ENCODE measurements around the gene XPO4.
"Not testable (repeated sequence)": the region's sequence is repeated elsewhere in the genome, so short reads cannot be mapped to it uniquely, and the experiment has no call there.

XPO4 gene

DNA sequence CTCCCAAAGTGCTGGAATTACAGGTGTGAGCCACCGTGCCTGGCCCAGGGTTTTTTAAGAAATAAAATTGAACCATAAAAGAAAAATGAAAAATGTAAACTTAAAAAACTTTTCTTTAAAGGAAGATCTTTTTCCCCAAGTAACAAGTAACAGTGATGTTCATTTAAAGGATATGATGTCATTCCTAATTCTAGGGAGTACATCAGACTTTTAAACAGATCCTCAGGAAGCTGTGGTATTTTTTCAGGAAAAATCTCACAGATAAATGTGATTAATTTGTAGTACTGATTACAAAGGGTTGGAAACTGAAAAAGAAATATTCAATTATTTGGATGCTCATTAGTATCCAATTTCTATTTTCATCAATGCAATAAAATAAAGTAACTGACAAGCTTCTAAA lies 114.2 kb downstream of the XPO4 start:
- FAIRE-seq (no peak), DNase-seq (ENCODE audit: low spot score) (no peak)

DNA sequence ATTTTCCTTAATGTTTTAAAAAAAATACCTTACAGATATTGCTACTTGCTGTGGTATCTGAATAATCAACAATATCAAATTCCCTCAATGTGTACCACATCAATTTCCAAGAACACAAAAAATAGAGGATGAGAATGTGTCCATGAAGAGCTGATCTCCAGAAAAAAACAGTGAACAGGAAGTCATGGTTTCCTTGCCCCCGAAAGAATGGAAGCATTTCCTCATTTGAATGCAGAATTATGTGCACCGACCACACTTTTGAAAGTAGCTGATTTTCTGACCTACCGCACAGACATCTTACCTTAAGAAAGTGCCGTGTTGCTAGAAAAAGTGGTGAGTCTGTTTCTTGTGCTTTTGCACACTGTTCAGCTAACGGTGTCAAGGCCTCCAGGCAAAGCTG lies 115.4 kb downstream of the XPO4 start:
- FAIRE-seq: no peak

DNA sequence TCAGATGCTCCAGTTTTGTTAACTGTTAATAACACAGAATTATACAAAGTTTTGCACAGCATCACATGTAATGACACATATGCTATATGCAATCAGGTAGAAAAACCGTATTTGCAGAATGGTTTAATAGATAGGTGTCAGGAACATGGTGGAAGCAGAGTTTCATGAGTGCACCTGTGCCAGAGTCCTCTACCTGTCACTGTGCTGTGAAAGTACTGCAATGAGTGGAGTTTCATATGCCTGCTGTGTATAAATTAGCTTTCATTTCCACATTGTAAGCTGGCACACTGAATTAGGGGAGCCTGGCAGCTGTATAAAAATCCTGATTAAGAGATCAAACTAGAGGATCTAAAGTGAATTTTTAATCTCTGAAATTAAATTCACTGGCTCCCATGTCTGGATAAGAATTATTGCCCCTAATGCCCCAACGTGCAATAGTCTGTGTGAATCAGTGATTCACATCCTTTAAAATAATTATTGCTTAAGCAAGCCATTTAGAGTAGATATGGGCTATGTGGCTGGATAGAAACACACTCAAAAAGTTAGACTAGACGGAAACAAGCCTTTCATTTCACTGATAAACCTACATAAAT lies 120.3 kb downstream of the XPO4 start:
- DNase-seq (ENCODE audit: low spot score) (no peak), FAIRE-seq (no peak)

More for the DNA sequence above, 115.4 kb downstream of the XPO4 start:
- DNase-seq (ENCODE audit: low spot score): no peak

DNA sequence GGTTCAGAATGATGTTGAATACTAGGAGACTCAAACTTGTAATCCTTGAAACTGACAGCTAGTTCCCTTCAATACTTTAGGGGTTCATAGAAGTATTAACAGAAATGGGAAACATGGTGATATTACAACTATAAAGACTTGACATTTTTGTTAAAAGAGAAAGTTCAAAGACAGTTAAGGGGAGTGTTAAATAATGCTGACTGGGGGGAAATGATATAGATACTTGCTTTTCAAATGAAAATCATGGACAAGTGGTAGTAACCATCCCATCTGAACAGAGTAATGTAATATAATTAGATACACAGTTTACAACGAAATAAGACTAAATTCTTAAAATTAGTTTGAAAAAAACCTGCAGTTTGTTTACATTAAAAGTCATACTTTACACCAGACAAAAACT lies 122.2 kb downstream of the XPO4 start:
- FAIRE-seq (no peak), DNase-seq (ENCODE audit: low spot score) (no peak)

DNA sequence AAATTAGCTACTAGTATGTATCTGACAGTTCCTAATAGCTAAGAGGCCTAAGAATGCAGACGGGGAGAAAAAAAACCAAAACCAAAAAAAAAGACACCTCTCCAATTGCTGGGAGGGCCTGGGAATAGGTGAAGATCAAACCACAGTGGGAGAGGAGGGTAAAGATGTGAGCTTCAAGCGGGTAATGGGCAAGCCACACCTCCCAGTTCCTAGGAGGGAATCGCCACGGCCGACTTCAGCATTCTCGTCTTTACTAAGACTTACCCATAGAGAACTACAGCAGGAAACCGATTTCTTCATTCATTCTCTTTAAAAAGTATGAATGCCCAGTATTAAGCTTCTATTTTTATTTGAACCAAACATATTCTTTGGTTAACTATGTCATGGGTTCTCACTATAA lies 123.1 kb downstream of the XPO4 start:
- FAIRE-seq (no peak), DNase-seq (ENCODE audit: low spot score) (no peak)

DNA sequence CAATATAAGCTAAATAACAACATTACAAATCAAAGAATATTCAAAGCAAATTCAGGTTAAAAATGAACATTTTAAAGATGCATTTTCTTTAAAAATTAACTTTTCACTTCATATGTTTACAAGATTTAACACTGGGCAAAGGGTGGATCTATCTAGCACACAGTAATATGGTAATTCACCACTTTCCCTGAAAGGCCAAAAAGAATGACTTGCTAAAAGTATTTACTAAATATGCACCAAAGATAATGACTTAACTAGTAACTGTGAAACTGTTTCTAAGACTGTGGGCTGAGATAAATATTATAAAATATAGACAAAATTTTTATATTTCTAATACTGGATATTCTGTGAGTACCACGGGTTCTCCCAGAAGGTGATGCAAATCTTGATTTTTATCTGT lies 124.2 kb downstream of the XPO4 start:
- FAIRE-seq: no peak
- no peak for DNase-seq (ENCODE audit: low spot score)

DNA sequence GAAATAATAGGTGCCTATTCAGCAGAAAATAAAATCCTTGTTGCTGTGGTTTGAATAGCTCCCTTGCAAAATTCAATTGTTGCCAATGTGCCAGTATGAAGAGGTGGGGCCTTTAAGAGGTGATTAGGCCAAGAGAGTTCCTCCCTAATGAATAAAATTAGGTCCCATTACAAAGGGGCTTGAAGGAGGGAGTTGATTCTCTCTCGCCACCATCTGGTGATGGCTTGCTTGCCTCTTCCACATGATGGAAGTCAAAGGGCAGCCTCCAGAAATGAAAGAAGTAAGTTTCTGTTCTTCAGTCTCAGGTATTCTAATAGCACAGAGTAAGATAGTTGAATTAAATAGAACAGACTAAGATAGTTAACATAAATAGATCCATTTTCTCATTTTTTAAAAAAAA lies 125.8 kb downstream of the XPO4 start:
- FAIRE-seq (no peak), DNase-seq (ENCODE audit: low spot score) (no peak)

DNA sequence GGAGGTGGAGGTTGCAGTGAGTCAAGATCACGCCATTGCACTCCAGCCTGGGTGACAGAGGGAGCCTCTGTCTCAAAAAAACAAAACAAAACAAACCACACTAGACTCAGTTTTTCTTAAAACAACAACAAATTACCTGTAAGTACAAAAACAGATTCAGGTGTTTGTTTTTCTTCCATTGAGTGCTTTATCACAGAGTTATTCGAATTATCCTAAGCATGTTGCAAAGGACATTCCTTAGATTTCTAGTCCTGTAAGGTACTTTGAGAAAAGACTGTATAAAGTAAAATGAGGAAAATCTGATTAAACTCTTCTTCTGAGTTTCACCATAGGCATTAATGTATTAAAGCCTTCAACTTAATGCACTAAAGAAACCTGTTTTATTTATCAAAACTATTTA lies 126.6 kb downstream of the XPO4 start:
- FAIRE-seq (no peak), DNase-seq (ENCODE audit: low spot score) (no peak)

DNA sequence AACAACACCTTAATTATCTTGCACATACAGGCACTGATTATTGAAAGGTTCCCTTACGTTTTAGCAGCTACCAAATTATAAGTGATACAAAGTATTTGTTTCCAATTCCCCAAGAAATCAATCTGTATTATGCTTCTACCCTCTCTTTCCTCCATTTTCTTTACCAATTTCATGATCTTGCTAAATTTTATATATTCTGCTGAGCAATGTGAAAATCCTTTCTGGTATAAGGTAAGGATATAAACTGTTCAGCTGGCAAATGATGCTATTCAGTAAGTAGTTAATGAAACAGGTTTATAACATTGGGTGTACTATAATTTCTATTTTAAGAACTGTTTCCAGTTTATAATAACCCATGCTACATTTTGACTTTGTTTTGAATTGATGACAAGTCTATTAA lies 127.8 kb downstream of the XPO4 start:
- FAIRE-seq (no peak), DNase-seq (ENCODE audit: low spot score) (no peak)

DNA sequence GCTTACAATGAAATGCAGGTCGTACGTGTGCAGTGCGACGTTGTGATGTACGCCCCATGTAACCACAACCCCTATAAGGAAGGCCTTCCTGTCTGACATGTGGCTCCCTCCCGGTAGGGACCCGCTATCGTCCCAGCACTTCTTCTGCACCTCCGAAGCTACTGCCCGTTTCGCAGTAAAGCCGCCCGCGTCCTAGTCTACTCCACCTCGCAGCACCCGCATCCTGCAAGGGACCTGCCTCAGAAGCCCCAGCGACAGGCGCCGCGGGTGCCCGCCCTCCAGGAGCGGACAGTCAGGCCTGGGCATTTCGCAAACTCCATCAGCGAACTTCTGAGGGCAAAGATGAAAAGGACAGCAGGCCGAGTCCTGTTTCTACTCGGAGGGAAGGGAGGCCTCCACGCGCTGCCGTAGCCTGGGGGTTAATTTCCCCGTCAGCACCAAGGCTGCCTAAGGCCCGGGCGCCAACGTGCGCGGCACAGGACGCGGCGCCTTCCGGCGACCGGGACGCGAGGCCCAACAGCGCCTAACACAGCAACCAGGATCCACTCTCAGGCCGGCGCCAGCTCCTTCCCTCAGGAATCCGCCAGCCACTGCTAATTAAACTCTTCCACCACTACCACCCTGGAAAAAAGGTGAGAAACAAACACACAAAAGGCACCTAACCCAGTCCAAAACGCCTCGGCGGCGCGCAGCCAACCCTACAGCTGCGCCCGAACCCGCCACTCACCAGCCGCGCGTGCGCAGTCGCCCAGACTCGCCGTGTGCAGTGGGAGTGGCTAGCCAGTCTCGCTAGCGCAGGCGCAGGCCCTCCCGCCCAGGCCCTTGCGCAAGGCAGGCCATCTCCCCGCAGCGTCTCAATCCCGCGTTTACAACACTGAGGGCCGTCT lies 129.1 kb downstream of the XPO4 start, which contains the start of gene EEF1AKMT1:
Gene EEF1AKMT1 (minus strand): TSS at position 768 of the 887 bp plus-strand sequence. CDS start 16,363 bp downstream, outside the sequence.
- DNase-seq (ENCODE audit: low spot score) (peak; percentile 81), FAIRE-seq (no peak)

DNA sequence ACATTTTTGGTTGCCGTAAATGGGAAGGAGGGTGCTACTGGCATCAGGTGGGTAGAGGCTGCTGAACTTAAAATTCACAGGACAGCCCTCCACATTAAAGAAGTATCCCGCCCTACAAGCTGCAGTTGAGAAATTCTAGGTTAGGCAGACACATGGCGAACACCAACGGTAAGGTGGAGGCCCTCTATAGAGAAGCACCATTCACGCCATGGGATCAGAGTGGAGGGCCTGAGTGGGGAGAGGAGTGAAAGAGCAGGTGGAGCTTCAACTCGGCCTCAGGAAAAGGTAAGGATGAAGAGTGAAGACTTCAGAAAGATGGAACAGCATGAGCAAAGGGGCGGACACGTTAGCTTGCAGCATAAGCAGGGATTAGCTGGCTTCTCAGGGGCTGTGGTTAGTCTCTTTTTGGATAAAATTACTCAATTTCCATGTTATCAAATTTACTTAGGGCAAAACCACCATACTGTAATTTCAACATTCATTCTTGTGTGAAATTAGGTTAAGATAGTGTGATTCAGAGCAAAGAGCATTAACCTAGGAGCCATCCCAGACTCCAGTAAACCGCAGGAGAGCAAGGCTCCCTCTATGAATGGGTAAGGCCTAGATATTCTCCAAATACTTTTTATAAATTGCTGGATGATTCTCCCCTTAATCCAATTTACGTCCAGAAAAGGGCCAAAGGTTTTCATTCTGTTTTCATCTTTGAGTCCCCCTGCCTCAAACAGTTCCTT lies 130.0 kb downstream of the XPO4 start:
- DNase-seq (ENCODE audit: low spot score) (no peak), FAIRE-seq (no peak)

DNA sequence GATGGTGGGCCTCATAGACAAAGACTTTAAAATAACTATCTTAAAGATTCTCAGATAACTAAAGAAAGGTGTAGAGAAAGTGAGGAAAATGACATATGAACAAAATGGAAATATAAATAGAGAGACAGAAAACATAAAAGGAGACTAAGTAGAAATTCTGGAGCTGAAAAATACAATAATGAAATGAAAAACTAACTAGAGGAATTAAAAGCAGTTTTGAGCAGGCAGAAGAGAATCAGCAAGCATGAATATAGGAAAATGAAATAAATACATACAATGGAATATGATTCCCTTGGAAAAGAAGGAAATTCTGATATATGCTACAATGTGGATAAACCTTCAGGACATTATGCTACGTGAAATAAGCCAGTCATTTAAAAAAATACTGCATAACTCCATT lies 132.7 kb downstream of the XPO4 start:
- FAIRE-seq (no peak), DNase-seq (ENCODE audit: low spot score) (no peak)

DNA sequence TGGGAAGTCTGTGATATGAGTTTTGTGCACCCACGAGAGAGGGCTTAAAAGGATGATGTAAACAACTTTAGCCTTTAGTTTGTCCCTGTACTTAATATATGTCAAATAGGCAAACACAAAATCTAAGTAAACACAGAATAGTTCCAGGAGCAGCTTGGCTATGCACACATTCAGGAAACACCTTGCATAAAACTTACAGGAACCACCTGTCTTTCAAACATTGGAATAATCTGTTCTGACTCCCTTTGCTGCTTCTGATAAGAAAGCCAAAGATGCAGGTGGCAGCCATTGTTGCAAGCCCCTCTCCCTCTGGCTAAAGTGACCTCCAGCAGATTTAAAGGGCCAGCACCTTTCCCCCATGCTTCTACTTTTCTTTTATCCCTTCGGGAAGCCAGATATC lies 133.5 kb downstream of the XPO4 start:
- DNase-seq (ENCODE audit: low spot score) (no peak), FAIRE-seq (no peak)

DNA sequence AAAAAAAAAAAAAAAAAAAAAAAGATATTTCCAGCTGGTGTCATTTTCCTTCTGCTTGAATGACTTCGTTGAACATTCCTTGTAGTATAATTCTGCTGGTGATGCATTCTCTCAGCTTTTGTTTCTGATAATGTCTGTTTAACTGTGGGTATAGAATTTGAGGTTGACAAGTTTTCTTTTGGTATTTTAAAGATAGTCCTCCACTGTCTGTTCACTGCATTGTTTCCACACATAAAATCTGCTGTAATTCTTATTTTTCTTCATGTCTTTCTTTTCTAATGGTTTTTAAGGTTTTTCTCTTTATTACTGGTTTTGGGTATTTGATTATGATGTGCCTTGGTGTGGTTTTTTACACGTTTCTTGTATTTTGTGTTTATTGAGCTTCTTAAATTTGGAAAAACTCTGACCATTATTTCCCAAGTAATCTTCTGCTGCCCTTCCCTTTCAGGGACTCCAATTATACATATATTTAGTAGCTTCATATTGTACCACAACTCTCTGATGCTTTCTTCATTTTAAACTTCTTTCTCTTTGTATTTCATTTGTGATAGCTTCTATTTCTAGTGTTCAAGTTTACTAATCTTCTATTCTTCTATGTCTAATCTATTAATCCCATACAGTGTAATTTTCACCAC lies 135.1 kb downstream of the XPO4 start:
- FAIRE-seq: no peak
- no peak for DNase-seq (ENCODE audit: low spot score)

DNA sequence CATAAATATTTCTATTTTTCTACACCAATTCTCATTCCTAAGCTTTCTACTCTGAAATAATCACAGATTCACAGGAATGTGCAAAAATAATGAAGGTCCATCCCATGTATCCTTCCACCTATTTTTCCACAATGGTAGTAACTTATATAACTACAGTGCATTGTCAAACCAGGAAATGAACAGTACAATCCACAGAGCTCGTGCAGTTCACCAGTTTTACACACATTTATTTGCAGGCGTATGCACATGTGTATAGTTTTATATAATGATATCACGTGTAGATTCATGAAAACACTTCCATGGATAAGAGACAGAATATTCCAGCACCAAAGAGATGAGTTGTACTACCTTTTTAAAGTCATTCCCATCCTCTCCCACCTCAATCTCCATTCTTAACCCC lies 141.7 kb downstream of the XPO4 start:
- FAIRE-seq (no peak), DNase-seq (ENCODE audit: low spot score) (no peak)

DNA sequence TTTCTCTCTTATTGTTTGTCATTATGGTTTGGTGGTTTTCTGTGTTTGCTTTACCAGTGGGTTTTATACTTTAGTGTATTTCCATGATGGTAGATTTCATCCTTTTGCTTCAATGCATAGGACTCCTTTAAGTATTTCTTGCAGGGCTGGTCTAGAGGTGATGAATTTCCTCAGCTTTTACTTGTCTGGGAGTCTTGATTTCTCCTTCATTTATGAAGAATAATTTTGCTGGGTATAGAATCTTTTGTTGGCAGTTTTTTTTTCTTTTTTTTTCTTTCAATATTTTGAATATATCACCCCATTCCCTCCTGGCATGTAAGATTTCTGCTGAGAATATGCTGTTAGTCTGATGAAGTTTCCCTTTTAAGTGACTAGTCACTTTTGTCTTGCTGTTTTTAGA lies 148.5 kb downstream of the XPO4 start:
- no peak for FAIRE-seq

DNA sequence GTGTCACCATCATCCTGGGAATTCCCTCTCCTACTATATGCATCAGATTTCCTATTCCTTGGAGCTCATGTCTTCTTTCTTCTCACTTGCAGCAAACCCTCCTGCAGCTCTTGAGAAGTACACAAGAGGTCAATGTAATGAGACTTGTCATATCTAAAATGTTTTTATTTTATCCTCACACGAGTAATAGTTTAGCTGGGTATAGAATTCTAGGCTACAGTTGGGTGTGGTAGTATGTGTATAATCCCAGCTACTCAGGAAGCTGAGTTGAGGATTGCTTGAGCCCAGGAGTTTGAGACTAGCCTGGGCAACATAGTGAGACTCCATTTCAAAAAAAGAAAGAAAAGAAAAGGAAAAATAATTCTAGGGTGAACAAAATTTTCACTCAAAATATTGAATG lies 153.2 kb downstream of the XPO4 start:
- DNase-seq (ENCODE audit: low spot score): no peak
- FAIRE-seq: no peak

More for the DNA sequence above, 148.5 kb downstream of the XPO4 start:
- no peak for DNase-seq (ENCODE audit: low spot score)

DNA sequence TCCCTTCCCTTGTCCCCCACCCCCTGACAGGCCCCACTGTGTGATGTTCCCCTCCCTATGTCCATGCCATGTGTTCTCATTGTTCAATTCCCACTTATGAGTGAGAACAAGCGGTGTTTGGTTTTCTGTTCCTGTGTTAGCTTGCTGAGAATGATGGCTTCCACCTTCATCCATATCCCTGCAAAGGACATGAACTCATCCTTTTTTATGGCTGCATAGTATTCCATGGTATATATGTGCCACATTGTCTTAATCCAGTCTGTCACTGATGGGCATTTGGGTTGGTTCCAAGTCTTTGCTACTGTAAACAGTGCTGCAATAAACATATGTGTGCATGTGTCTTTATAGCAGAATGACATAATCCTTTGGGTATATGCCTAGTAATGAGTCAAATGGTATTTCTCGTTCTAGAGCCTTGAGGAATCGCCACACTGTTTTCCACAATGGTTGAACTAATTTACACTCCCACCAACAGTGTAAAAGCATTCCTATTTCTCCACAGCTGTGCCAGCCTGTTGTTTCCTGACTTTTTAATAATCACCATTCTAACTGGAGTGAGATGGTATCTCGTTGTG lies 158.6 kb downstream of the XPO4 start:
- not testable (repeated sequence) for FAIRE-seq; DNase-seq (ENCODE audit: low spot score)

DNA sequence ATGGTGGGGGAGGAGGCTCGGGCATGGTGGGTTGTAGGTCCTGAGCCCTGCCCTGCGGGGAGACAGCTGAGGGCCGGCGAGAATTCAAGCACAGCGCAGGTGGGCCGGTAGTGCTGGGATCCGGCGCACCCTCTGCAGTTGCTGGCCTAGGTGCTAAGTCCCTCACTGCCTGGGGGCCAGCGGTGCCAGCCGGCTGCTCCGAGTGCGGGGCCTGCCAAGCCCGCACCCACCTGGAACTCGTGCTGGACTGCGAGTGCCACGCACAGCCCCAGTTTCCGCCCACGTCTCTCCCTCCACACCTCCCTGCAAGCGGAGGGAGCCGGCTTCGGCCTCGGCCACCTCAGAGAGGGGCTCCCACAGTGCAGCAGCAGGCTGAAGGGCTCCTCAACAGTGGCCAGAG lies 162.5 kb downstream of the XPO4 start:
- no peak for FAIRE-seq
- DNase-seq (ENCODE audit: low spot score): no peak

DNA sequence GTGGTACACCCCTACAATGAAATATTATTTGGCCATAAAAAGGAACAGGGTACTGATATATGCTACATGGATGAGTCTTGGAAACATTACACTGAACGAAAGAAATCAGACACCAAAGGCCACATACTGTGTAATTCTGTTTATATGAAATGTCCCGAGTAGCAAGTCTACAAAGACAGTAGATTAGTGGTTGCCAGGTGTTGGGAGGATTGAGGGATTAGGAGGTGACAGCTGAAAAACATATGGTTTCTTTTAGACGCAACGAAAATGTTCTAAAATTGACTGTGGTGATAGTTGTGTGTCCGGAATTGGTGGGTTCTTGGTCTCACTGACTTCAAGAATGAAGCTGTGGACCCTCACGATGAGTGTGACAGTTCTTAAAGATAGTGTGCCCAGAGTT lies 163.9 kb downstream of the XPO4 start:
- no peak for FAIRE-seq
- no peak for DNase-seq (ENCODE audit: low spot score)

Measured in RCC 7860 (cell line).